GM12878 (cell line): ENCODE results near the gene SLC12A9. TPM values are rescaled to one million over a fixed set of nuclear protein-coding genes. Genes with fewer than 3 reads are reported as not detected.

Experiments
- ATAC-seq: fragments of 200-7000 bp; cut with Tn5 transposase; 3 replicates; pipeline ENCODE4 v1.9.1; 2020; ENCODE audit warnings: mild to moderate bottlenecking, moderate library complexity
- BruUV-seq: library from RNA; stranded (reverse); fragments of 400-500 nt; replicated peaks from 2 replicates; lab custom pipeline; 2021; lab: Mats Ljungman, UMichigan
- CTCF ChIA-PET: fragments of 300-600 bp; sonication (Branson Sonifier 250); formaldehyde crosslinking; extraction: SDS; loops from one replicate; lab custom pipeline; 2021; ENCODE audit warnings: inconsistent platforms; lab: Yijun Ruan, JAX
- POLR2A ChIA-PET: fragments of 350-600 bp; formaldehyde crosslinking; extraction: SDS; loops from one replicate; lab custom pipeline; 2021; ENCODE audit warnings: inconsistent platforms; lab: Charles Lee
- RAD21 ChIA-PET: fragments of 300-600 bp; sonication (Branson Sonifier 250); formaldehyde crosslinking; loops from one replicate; lab custom pipeline; 2023; ENCODE audit warnings: antibody characterized with exemption; ENCODE audit not compliant: unreplicated experiment; lab: Charles Lee
- SMC1A ChIA-PET: fragments of 300-600 bp; sonication (Branson Sonifier 250); formaldehyde crosslinking; loops from one replicate; lab custom pipeline; 2023; ENCODE audit not compliant: unreplicated experiment, uncharacterized antibody; lab: Charles Lee
- DNase-seq: peaks from one replicate; pipeline ENCODE4 v3.0.0-alpha.2; 2011; ENCODE audit warnings: low read depth, low spot score
- FAIRE-seq: peaks from 3 replicates; lab custom pipeline; 2011; peaks lifted over from hg19 to GRCh38; lab: Jason Lieb, UNC
- H2AFZ ChIP-seq: 2 replicates; pipeline ENCODE4 v1.6.0; 2011; ENCODE audit warnings: low read depth, low read length, control low read depth; ENCODE audit not compliant: control insufficient read depth
- H3K27ac ChIP-seq: 2 replicates; pipeline ENCODE4 v1.5.1; 2011; ENCODE audit warnings: control low read depth; ENCODE audit not compliant: control insufficient read depth, insufficient read depth
- H3K27me3 ChIP-seq, 2 experiments: replicated peaks in 1 of 2; 2 replicates each; pipeline versions ENCODE4 v1.6.0 to v1.6.1; 2011; ENCODE audit warnings: low read length in 1 of 2; ENCODE audit not compliant: control insufficient read depth in 2 of 2, insufficient read depth in 2 of 2
- H3K36me3 ChIP-seq, 2 experiments: 2 replicates each; pipeline ENCODE4 v1.5.1; 2011; ENCODE audit warnings: low read length in 1 of 2; ENCODE audit not compliant: control insufficient read depth in 2 of 2, insufficient read depth in 2 of 2
- H3K4me1 ChIP-seq: 2 replicates; pipeline ENCODE4 v1.6.1; 2011; ENCODE audit warnings: mild to moderate bottlenecking, low read length, moderate library complexity, mixed read lengths; ENCODE audit not compliant: control insufficient read depth, insufficient read depth
- H3K4me2 ChIP-seq: 2 replicates; pipeline ENCODE4 v1.6.0; 2011; ENCODE audit warnings: control low read depth; ENCODE audit not compliant: control insufficient read depth, insufficient read depth
- H3K4me3 ChIP-seq: fragments of 200-600 bp; sonication (generic); 2 replicates; pipeline ENCODE4 v1.5.1; 2016
- H3K79me2 ChIP-seq: 2 replicates; pipeline ENCODE4 v1.6.0; 2011; ENCODE audit warnings: low read length; ENCODE audit not compliant: control insufficient read depth, insufficient read depth
- H3K9ac ChIP-seq: 2 replicates; pipeline ENCODE4 v1.8.0; 2011; ENCODE audit warnings: low read length, control low read depth, mixed read lengths; ENCODE audit not compliant: control insufficient read depth, insufficient read depth
- H3K9me3 ChIP-seq: replicated peaks from 3 replicates; pipeline ENCODE4 v1.5.1; 2011; ENCODE audit warnings: mild to moderate bottlenecking, low read length; ENCODE audit not compliant: control insufficient read depth, insufficient read depth
- H4K20me1 ChIP-seq: 2 replicates; pipeline ENCODE4 v1.6.0; 2011; ENCODE audit not compliant: control insufficient read depth, insufficient read depth
- ATF3 ChIP-seq: IDR thresholded peaks from 2 replicates; pipeline ENCODE4 v1.6.1; 2011; ENCODE audit warnings: low read depth, mild to moderate bottlenecking, low read length, moderate library complexity, borderline replicate concordance; ENCODE audit errors: extremely low read depth
- BACH1 ChIP-seq: fragments of 450-650 bp; IDR thresholded peaks from 2 replicates; pipeline ENCODE4 v1.6.1; 2017; ENCODE audit warnings: mild to moderate bottlenecking, borderline replicate concordance
- CBFB ChIP-seq: IDR thresholded peaks from 2 replicates; pipeline ENCODE4 v1.6.1; 2016; ENCODE audit warnings: antibody characterized with exemption, low read depth
- CBX5 ChIP-seq: sonication (generic); IDR thresholded peaks from 2 replicates; pipeline ENCODE4 v1.6.1; 2016; ENCODE audit warnings: low read depth, moderate library complexity, mild to moderate bottlenecking, inconsistent platforms
- CREM ChIP-seq: IDR thresholded peaks from 2 replicates; pipeline ENCODE4 v1.6.1; 2014; ENCODE audit warnings: antibody characterized with exemption, low read depth
- FOS ChIP-seq: IDR thresholded peaks from 3 replicates; pipeline ENCODE4 v1.6.1; 2011; ENCODE audit warnings: borderline replicate concordance; ENCODE audit not compliant: insufficient read length; ENCODE audit errors: extremely low read depth
- IKZF1 ChIP-seq: fragments of 450-650 bp; conservative IDR thresholded peaks from 2 replicates; pipeline ENCODE4 v1.6.1; 2017; ENCODE audit warnings: antibody characterized with exemption, mild to moderate bottlenecking
- MAX ChIP-seq: IDR thresholded peaks from 2 replicates; pipeline ENCODE4 v1.6.1; 2012; ENCODE audit warnings: low read depth, low read length, improper control_type of control experiment
- MXI1 ChIP-seq: fragments of 150-350 bp; IDR thresholded peaks from 2 replicates; pipeline ENCODE4 v1.6.1; 2011; ENCODE audit warnings: low read depth, mild to moderate bottlenecking, inconsistent platforms, low read length, improper control_type of control experiment
- MYB ChIP-seq: fragments of 150-350 bp; IDR thresholded peaks from 2 replicates; pipeline ENCODE4 v1.6.1; 2014; ENCODE audit warnings: mild to moderate bottlenecking, low read depth, low read length, borderline replicate concordance
- MYC ChIP-seq: IDR thresholded peaks from 2 replicates; pipeline ENCODE4 v1.6.1; 2011; ENCODE audit warnings: mild to moderate bottlenecking, low read length, moderate library complexity, inconsistent platforms; ENCODE audit not compliant: insufficient read depth, insufficient replicate concordance, insufficient read length, severe bottlenecking
- NBN ChIP-seq: fragments of 450-650 bp; IDR thresholded peaks from 2 replicates; pipeline ENCODE4 v1.6.1; 2016
- NFYA ChIP-seq: IDR thresholded peaks from 2 replicates; pipeline ENCODE4 v1.6.1; 2011; ENCODE audit warnings: low read depth, mild to moderate bottlenecking, low read length, improper control_type of control experiment, borderline replicate concordance
- NFYB ChIP-seq: IDR thresholded peaks from 2 replicates; pipeline ENCODE4 v1.6.1; 2011; ENCODE audit warnings: low read depth, mild to moderate bottlenecking, low read length, improper control_type of control experiment, moderate library complexity; ENCODE audit not compliant: insufficient read depth
- NR2F1 ChIP-seq: fragments of 450-650 bp; conservative IDR thresholded peaks from 2 replicates; pipeline ENCODE4 v1.6.1; 2017; ENCODE audit warnings: mild to moderate bottlenecking
- NRF1 ChIP-seq: conservative IDR thresholded peaks from 2 replicates; pipeline ENCODE4 v1.6.1; 2011; ENCODE audit warnings: mild to moderate bottlenecking, low read depth, low read length, improper control_type of control experiment
- RBBP5 ChIP-seq: fragments of 200-600 bp; sonication (generic); conservative IDR thresholded peaks from 2 replicates; pipeline ENCODE4 v1.6.1; 2016
- SKIL ChIP-seq: fragments of 450-650 bp; IDR thresholded peaks from 2 replicates; pipeline ENCODE4 v1.6.1; 2017; ENCODE audit warnings: mild to moderate bottlenecking, low read depth, inconsistent platforms; ENCODE audit not compliant: poor library complexity, severe bottlenecking
- TAF1 ChIP-seq: IDR thresholded peaks from 2 replicates; pipeline ENCODE4 v1.6.1; 2011; ENCODE audit warnings: mild to moderate bottlenecking, low read depth, low read length, borderline replicate concordance
- TARDBP ChIP-seq: IDR thresholded peaks from 2 replicates; pipeline ENCODE4 v1.6.1; 2016; ENCODE audit warnings: borderline replicate concordance
- ZNF217 ChIP-seq: fragments of 450-650 bp; IDR thresholded peaks from 2 replicates; pipeline ENCODE4 v1.6.1; 2017; ENCODE audit warnings: antibody characterized with exemption, mild to moderate bottlenecking
- ZSCAN29 ChIP-seq: fragments of 450-650 bp; IDR thresholded peaks from 2 replicates; pipeline ENCODE4 v1.6.1; 2017; ENCODE audit warnings: mild to moderate bottlenecking, moderate library complexity
- WGBS: methylation state at CpG from one replicate; pipeline ENCODE4 v1.1.6; 2016; ENCODE audit warnings: low lambda C conversion rate; ENCODE audit not compliant: insufficient replicate concordance, insufficient coverage; ENCODE audit errors: missing lambda C conversion rate; 5-methylcytosine and 5-hydroxymethylcytosine counted together
- in situ Hi-C: fragments of 300-500 bp; cut with MboI; formaldehyde crosslinking; loops from 9 replicates; pipeline ENCODE4 v1.14.3; 2018; ENCODE audit warnings: mixed read lengths
- intact Hi-C: fragments of 100-400 bp; cut with micrococcal nuclease; formaldehyde crosslinking; loops from one replicate; pipeline ENCODE4 v1.14.2; 2022; ENCODE audit not compliant: unreplicated experiment
- polyA plus RNA-seq, 11 experiments: library from polyadenylated mRNA; depleted of rRNA in 4 of 11; unstranded in 6 of 11; stranded (reverse) in 5 of 11; fragments of >200 nt; fragmentation: Nextera tagmentation in 4 of 11; fragmentation: Illumina TruSeq in 1 of 11; extraction: Ambion mirVana in 4 of 11; extraction: Trizol in 1 of 11; gene quantifications; 1 replicate in 1 of 11; 2 replicates in 10 of 11; pipeline versions ENCODE4 v1.2.1 to v1.2.3, GENCODE V29; 2011 to 2016; ENCODE audit warnings: inconsistent platforms in 2 of 11, missing spikeins in 2 of 11, low read depth in 1 of 11
- total RNA-seq, 4 experiments: library from RNA; depleted of rRNA in 3 of 4; stranded (reverse); fragments of >200 nt in 3 of 4; fragmentation: Illumina TruSeq in 1 of 4; extraction: Trizol in 1 of 4; gene quantifications; 2 replicates each; pipeline versions ENCODE4 v1.2.1 to v1.2.3, GENCODE V29; 2013 to 2021

SLC12A9 gene
- total and polyA plus RNA-seq, 10 of the 15 experiments (the other 5 are each of a cell fraction or from before 2014, with no cell fraction given), result 0.24 to 18.5 (median 9.4) TPM

- H2AFZ ChIP-seq, result peak within 1 kb of the TSS; percentile 88
- 2% methylated on average over 53 of the region's 73 CpGs for WGBS
- peak within 1 kb of the TSS; percentile 83 for H3K9ac ChIP-seq
- ATAC-seq (peak; percentile 52), DNase-seq (no peak), FAIRE-seq (no peak)
- intact Hi-C loops, result loop anchor here (1.0 kb wide), 1 partner anchor 14 kb away; the partner anchor contains the start of gene SRRT
- POLR2A ChIA-PET, result interaction anchor here (0.8 to 6.7 kb wide), 12 partner anchors 13 to 410 kb away, joined by 3 to 131 read pairs (median 4); partner anchors contain the start of genes FIS1, MOSPD3, SERPINE1 and SRRT
- H3K36me3 ChIP-seq, result peaks cover 20 to 37% of the 10 kb centered on the region in 2 experiments
- no TSS peak for BruUV-seq
- RAD21 ChIA-PET, result interaction anchor here (0.6 to 2.1 kb wide), 11 partner anchors 13 to 394 kb away, joined by 3 to 21 read pairs (median 4); partner anchors contain the start of genes POP7, SLC12A9, SRRT and TRIM56
- no peaks in the 10 kb centered on the region for H3K9me3 ChIP-seq
- no peaks in the 10 kb centered on the region for H4K20me1 ChIP-seq
- CTCF ChIA-PET, result interaction anchor here (0.6 to 2.5 kb wide), 19 partner anchors 11 to 394 kb away, joined by 3 to 9 read pairs (median 4); partner anchors contain the start of genes POP7, SLC12A9, SRRT and TRIM56
- SMC1A ChIA-PET, result interaction anchor here (0.7 to 4.4 kb wide), 6 partner anchors 11 to 184 kb away, joined by 3 to 33 read pairs (median 6); partner anchors contain the start of genes POP7, SLC12A9 and SRRT
- peaks cover 30% of the 10 kb centered on the region for H3K4me1 ChIP-seq
- H3K27me3 ChIP-seq, result no peaks in the 10 kb centered on the region
- H3K4me3 ChIP-seq, result peak within 1 kb of the TSS; percentile 91
- in situ Hi-C loops, result no loop called here
- H3K27ac ChIP-seq, result peak within 1 kb of the TSS; percentile 64
- H3K79me2 ChIP-seq, result peaks cover 18% of the 10 kb centered on the region
- peak within 1 kb of the TSS; percentile 94 for H3K4me2 ChIP-seq
- TF ChIP-seq ATF3 (no peak), NFYA (no peak), NBN (no peak), MYC (peak; percentile 80), RBBP5 (no peak), FOS (no peak), MXI1 (peak; percentile 49; the same call in 1 of the 2 replicates), NR2F1 (0 out of 2 replicates have a peak, but pooled peaks have one; percentile 13), NFYB (no peak), CBFB (peak; percentile 6; the same call in 1 of the 2 replicates), SKIL (no peak), MYB (no peak), CREM (0 out of 2 replicates have a peak, but pooled peaks have one; percentile 14), IKZF1 (peak; percentile 51), TAF1 (no peak), TARDBP (no peak), ZNF217 (no peak), CBX5 (no peak), MAX (no peak; the same call in 1 of the 2 replicates), NRF1 (no peak), BACH1 (peak; percentile 51), ZSCAN29 (no peak)
Observed at GRCh38 chr7:100888988-100889750, 36.7 kb downstream of the SLC12A9 start, which contains the start of gene UFSP1. UFSP1 (minus strand) TSS chr7:100889715; CDS start chr7:100889271, 444 bp downstream.
